IPS-11a (cell line): ENCODE results near the gene SYNGR1.
"Not testable (repeated sequence)": the region's sequence is repeated elsewhere in the genome, so short reads cannot be mapped to it uniquely, and the experiment has no call there.

Experiments used
- H3K4me3 ChIP-seq: one replicate; pipeline ENCODE4 v1.5.1; 2013; ENCODE audit warnings: low read depth, low read length, control low read depth

Gene SYNGR1

GRCh38 chr22:39405346-39406085 is 55.7 kb downstream of the SYNGR1 start:
- H3K4me3 ChIP-seq: no peak overlapping the region

- H3K4me3 ChIP-seq: no peak overlapping the region
Measured at GRCh38 chr22:39408173-39408572, 58.4 kb downstream of the SYNGR1 start.

- no peak overlapping the region for H3K4me3 ChIP-seq
Measured at GRCh38 chr22:39408807-39409206, 59.0 kb downstream of the SYNGR1 start.

GRCh38 chr22:39409516-39410029 is 59.8 kb downstream of the SYNGR1 start:
- no peak overlapping the region for H3K4me3 ChIP-seq

- H3K4me3 ChIP-seq: no peak overlapping the region
Measured at GRCh38 chr22:39410264-39410663, 60.5 kb downstream of the SYNGR1 start.

GRCh38 chr22:39411828-39412365 is 62.1 kb downstream of the SYNGR1 start:
- not testable (repeated sequence) for H3K4me3 ChIP-seq

DNA sequence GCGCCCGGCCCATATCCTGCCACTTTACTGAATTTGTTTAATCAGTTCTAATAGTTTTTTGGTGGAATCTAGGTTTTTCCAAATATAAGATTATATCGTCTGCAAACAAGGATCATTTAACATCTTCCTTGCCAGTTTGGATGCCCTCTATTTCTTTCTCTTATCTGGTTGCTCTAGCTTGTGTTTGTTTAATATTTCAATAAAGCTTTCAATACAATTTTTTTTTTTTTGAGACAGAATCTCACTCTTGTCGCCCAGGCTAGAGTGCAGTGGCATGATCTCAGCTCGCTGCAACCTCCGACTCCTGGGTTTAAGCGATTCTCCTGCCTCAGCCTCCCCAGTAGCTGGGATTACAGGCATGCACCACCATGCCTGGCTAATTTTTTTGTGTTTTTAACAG is 63.4 kb downstream of the SYNGR1 start:
- H3K4me3 ChIP-seq: not testable (repeated sequence)

- H3K4me3 ChIP-seq: no peak overlapping the region
Measured at GRCh38 chr22:39414377-39414776, 64.6 kb downstream of the SYNGR1 start.

GRCh38 chr22:39414886-39415285 is 65.1 kb downstream of the SYNGR1 start:
- H3K4me3 ChIP-seq: no peak overlapping the region

DNA sequence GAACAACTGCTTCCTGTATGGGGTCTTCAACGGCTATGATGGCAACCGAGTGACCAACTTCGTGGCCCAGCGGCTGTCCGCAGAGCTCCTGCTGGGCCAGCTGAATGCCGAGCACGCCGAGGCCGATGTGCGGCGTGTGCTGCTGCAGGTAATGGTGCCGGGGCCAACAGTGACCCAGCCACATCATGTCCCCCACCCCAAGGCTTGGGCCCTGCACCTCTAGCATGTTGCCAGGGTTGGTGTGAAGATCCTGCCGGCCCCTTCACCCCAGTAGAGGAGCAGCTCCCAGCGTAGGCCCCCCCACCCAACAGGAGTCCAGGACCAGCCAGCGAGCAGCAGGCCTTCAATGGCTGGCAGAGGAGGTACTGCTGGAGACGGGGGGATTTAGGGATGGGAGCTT is 65.7 kb downstream of the SYNGR1 start:
- H3K4me3 ChIP-seq: no peak overlapping the region

DNA sequence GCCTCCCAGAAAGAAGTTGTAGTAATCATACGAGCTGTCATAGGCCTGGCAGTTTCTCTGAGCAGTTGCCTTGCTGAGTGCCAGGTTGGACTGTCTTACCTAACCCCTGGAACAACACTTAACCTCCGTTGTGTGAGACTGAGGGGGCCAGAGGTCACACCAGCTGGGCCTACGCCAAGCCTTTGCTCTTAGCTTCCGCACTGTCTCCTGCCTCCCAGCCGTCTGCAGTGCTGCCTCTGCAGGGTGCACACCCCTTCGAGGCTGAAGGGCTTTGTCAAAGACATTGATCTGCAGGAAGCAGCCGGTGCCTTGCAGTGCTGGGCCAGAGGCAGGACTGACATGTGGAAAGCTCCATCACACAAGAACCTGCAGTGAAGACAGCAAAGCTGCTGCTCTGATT is 66.5 kb downstream of the SYNGR1 start:
- H3K4me3 ChIP-seq: no peak overlapping the region

DNA sequence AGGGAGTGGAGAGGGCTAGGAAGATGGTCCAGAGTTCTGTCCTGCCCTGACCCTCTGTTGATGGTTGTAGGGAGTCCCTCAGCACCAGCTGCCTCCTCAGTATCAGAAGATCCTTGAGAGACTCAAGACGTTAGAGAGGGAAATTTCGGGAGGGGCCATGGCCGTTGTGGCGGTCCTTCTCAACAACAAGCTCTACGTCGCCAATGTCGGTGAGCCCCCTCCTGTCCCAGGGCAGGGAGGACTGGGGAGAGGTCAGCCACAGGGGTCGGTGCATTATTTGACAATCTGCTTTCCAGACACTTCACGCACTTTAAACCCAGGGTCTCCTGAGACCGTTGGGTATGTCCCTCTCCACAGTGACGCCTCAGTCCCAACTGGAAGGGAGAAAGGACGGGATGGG is 67.8 kb downstream of the SYNGR1 start:
- no peak overlapping the region for H3K4me3 ChIP-seq

- no peak overlapping the region for H3K4me3 ChIP-seq
Measured at GRCh38 chr22:39418696-39419095, 68.9 kb downstream of the SYNGR1 start.

DNA sequence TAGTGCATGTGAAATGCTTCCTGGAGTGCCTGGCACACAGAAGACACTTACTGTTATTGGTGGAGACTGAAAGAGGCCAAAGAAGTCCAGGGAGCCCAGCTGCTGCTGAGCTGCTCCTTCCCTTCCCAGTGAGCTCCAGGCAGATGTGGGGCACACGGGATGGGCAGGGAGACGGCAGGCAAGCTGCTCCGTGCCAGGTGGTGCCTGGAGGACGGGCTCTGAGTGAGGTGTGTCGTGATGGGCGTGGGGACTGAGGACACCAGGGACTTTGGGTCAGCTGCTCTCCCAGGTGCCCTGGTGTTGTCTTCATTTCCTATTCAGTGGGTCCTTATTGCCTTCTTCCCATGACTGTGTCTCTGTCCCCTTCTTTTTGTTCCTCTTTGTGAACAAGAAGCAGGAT is 69.3 kb downstream of the SYNGR1 start:
- no peak overlapping the region for H3K4me3 ChIP-seq

- H3K4me3 ChIP-seq: no peak overlapping the region
Measured at GRCh38 chr22:39419911-39420310, 70.1 kb downstream of the SYNGR1 start.

- no peak overlapping the region for H3K4me3 ChIP-seq
Measured at GRCh38 chr22:39421691-39422090, 71.9 kb downstream of the SYNGR1 start.

DNA sequence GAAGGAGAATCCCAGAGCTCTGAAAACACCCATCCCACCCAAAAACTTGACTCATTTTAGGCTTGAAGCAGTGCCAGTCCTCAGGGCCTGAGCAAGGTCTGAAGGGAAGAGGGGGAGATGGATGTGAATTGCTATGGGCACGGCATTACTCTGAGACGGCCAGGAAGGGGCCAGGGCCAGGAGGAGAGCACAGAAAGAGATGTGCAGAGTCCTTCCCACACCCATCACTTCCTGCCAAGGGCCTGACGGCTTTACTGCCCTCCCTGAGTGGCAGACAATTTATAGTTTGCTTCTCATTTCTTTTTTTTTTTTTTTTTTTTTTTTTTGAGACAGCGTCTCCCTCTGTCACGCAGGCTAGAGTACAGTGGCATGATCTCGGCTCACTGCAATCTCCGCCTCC is 72.3 kb downstream of the SYNGR1 start:
- H3K4me3 ChIP-seq: no peak overlapping the region

- H3K4me3 ChIP-seq: no peak overlapping the region
Measured at GRCh38 chr22:39422721-39423120, 72.9 kb downstream of the SYNGR1 start.

GRCh38 chr22:39423976-39424375 is 74.2 kb downstream of the SYNGR1 start:
- no peak overlapping the region for H3K4me3 ChIP-seq

- no peak overlapping the region for H3K4me3 ChIP-seq
Measured at GRCh38 chr22:39426380-39427043, 76.7 kb downstream of the SYNGR1 start.

DNA sequence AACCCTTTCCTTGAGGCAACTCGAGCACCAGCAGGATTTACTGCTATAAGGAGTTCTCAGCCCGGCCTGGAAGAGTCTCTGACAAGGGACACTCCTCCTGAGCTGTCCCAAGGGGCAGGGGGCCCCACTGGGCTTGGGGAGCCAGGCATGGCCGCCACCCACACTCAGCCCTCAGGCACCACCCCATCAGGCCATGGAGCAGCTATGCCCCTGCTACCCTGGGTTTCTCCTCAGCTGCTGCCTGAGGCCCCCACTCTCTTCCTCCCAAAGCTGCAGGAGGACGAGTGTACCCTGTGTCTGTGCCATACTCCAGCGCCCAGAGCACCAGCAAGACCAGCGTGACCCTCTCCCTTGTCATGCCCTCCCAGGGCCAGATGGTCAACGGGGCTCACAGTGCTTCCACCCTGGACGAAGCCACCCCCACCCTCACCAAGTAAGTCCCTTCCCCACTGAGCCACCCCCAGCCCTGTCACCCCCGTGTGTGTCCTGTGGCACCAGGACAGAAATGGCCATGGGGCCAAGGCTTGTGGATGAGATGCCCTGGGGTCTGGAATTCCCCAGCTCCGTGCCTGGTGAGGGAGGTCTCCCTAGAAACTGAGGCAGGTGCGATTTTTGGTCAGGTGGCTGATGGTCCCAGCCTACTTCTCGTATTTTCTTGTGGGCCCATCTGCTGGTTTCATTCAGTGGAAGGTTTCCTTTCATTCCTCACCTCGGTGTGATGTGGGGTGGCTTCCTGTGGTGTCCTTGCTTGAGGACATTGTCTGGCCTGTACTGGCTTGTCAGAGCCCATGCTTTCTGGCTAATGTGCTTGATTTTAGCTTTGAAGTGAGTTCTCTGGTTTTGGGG is 78.2 kb downstream of the SYNGR1 start:
- no peak overlapping the region for H3K4me3 ChIP-seq
